ENCODE results near the gene UBAP1. TPM values are rescaled to one million over a fixed set of nuclear protein-coding genes. Genes with fewer than 3 reads are reported as not detected.

UBAP1 gene
- total RNA-seq, 8 experiments from 2014 or later: 18.6 to 52.2 (median 31.7) TPM

DNA sequence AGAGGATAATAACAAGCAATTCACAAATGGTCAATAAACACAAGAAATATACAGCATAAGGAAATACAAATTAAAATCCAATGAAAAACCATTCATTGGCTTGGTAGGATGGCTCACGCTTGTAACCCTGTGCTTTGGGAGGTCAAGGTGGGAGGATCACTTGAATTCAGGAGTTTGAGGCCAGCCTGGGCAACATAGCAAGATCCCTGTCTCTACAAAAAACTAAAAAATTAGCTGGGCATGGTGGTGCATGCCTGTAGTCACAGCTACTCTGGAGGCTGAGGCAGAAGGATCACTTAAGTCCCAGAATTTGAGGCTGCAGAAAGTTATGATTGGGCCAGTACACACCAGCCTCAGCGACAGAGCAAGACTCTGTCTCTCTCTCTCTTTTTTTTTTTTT, 20.9 kb upstream of the UBAP1 start:
- Histone ChIP-seq H3K4me3 (no peak overlapping the region), H3K4me1 (replicated peaks in 1 of 2) (no peaks in the 10 kb centered on the region), H3K27ac (no peak overlapping the region)
- in situ Hi-C loops (cut with MboI; ENCODE audit: low pct_unique_long_range_greater_than_20kb in 2 of 9, low sequenced_read_pairs in 9 of 9, unreplicated experiment in 9 of 9): no loop called here
- WGBS, 10 experiments: 80 to 100% (median 94%) methylated on average over 1 to 2 of the region's 2 CpGs; no CpG with 5 or more reads in 3 of the 10 experiments
- ATAC-seq (replicated peaks in 6 of 8): peak in 1 of 8 experiments; percentile 3

- H3K4me1 ChIP-seq (replicated peaks in 1 of 2): no peaks in the 10 kb centered on the region
- no peak overlapping the region for H3K27ac ChIP-seq
- no peak overlapping the region for H3K4me3 ChIP-seq
- in situ Hi-C loops (cut with MboI; ENCODE audit: low pct_unique_long_range_greater_than_20kb in 2 of 9, low sequenced_read_pairs in 9 of 9, unreplicated experiment in 9 of 9): no loop called here
- ATAC-seq (replicated peaks in 6 of 8): peak; percentile 49 to 96 (median 73)
- WGBS, 10 experiments: 61 to 100% (median 86%) methylated on average over 2 to 6 of the region's 6 CpGs; no CpG with 5 or more reads in 5 of the 10 experiments
These were observed 20.4 kb upstream of the UBAP1 start for GRCh38 chr9:34158362-34158869.

DNA sequence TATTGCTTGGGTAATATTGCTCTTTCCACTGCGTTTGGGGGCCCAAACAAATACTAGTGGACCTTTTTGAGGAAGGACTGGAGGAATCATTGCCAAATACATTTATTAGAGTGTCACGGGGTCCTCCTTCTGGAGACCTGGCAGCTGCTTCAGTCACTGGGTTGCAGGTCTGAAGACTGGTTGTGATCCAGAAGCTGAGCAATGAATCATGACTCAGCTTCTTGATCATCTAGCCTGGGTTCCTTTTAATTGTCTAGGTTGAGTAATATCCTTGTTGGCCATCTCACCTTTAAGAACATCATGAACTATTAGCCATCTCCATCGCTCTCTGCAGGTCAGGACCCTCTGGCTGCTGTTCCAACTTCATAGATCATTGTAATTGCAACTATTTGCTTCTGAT, 15.4 kb upstream of the UBAP1 start:
- H3K4me1 ChIP-seq (replicated peaks in 1 of 2): no peaks in the 10 kb centered on the region
- WGBS, 10 experiments: 0 to 100% (median 69%) methylated on average over 1 to 3 of the region's 3 CpGs; no CpG with 5 or more reads in 1 of the 10 experiments
- in situ Hi-C loops (cut with MboI; ENCODE audit: low pct_unique_long_range_greater_than_20kb in 2 of 9, low sequenced_read_pairs in 9 of 9, unreplicated experiment in 9 of 9): no loop called here
- no peak overlapping the region for H3K4me3 ChIP-seq
- ATAC-seq (replicated peaks in 6 of 8): peak in 2 of 8 experiments; percentile 10 to 40
- H3K27ac ChIP-seq: no peak overlapping the region

- H3K4me3 ChIP-seq: no peak overlapping the region
- in situ Hi-C loops (cut with MboI; ENCODE audit: low pct_unique_long_range_greater_than_20kb in 2 of 9, low sequenced_read_pairs in 9 of 9, unreplicated experiment in 9 of 9): no loop called here
- ATAC-seq (replicated peaks in 6 of 8): no peak
- 67 to 89% (median 78%) methylated on average over 1 to 6 of the region's 6 CpGs; no CpG with 5 or more reads in 3 of the 10 experiments for WGBS, 10 experiments
- H3K27ac ChIP-seq: no peak overlapping the region
- H3K4me1 ChIP-seq (replicated peaks in 1 of 2): no peaks in the 10 kb centered on the region
These were observed 9.7 kb upstream of the UBAP1 start for GRCh38 chr9:34169125-34169524.

- ATAC-seq (replicated peaks in 6 of 8): no peak
- no peak overlapping the region for H3K27ac ChIP-seq
- in situ Hi-C loops (cut with MboI; ENCODE audit: low pct_unique_long_range_greater_than_20kb in 2 of 9, low sequenced_read_pairs in 9 of 9, unreplicated experiment in 9 of 9): no loop called here
- WGBS, 10 experiments: 0 to 100% (median 50%) methylated on average over 1 of the region's 1 CpG; no CpG with 5 or more reads in 3 of the 10 experiments
- H3K4me1 ChIP-seq (replicated peaks in 1 of 2): no peaks in the 10 kb centered on the region
- H3K4me3 ChIP-seq: no peak overlapping the region
These were observed 8.4 kb upstream of the UBAP1 start for GRCh38 chr9:34170237-34170991.

GRCh38 chr9:34171753-34172535, 6.9 kb upstream of the UBAP1 start:
- Histone ChIP-seq H3K4me1 (replicated peaks in 1 of 2) (no peaks in the 10 kb centered on the region), H3K27ac (no peak overlapping the region), H3K4me3 (no peak overlapping the region)
- in situ Hi-C loops (cut with MboI; ENCODE audit: low pct_unique_long_range_greater_than_20kb in 2 of 9, low sequenced_read_pairs in 9 of 9, unreplicated experiment in 9 of 9): no loop called here
- no peak for ATAC-seq (replicated peaks in 6 of 8)
- 86 to 100% (median 94%) methylated on average over 3 to 10 of the region's 15 CpGs; no CpG with 5 or more reads in 1 of the 10 experiments for WGBS, 10 experiments

GRCh38 chr9:34176089-34176488, 2.8 kb upstream of the UBAP1 start:
- Histone ChIP-seq H3K4me3 (no peak overlapping the region), H3K4me1 (replicated peaks in 1 of 2) (peaks cover 7 to 9% of the 10 kb centered on the region in 2 donors), H3K27ac (no peak overlapping the region)
- in situ Hi-C loops (cut with MboI; ENCODE audit: low pct_unique_long_range_greater_than_20kb in 2 of 9, low sequenced_read_pairs in 9 of 9, unreplicated experiment in 9 of 9): no loop called here
- 31 to 100% (median 83%) methylated on average over 1 to 3 of the region's 3 CpGs; no CpG with 5 or more reads in 3 of the 10 experiments for WGBS, 10 experiments
- no peak for ATAC-seq (replicated peaks in 6 of 8)

DNA sequence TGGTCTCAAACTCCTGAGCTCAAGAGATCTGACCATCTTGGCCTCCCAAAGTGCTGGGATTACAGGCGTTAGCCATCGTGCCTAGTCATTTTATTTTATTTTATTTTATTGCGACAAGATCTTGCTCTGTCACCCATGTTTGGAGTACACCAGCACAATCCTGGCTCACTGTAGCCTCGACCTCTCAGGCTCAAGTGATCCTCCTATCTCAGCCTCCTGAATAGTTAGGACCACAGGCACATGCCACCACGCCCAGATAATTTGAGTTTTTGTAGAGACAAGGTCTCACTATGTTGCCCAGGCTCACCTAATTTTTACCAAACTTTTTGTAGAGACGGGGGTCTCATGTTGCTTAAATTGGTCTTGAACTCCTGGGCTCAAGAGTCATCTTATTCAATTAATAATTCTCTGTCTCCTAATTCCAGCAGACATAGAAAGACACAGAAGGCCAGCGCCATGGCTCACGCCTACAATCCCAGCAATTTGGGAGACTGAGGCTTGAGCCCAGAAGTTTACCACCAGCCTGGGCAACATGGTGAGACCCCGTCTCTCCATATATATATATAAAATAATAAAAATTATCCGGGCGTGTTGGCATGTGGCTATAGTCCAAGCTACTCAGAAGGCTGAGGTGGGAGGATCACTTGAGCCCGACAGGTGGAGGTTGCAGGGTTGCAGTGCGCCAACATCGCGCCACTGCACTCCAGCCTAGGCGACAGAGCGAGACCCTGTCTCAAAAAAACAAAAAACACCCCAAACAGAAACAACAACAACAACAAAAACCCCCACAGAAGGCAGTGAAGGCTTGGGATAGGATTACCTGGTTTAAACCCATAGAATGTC, 1.0 kb upstream of the UBAP1 start:
- no peak for ATAC-seq (replicated peaks in 6 of 8)
- Histone ChIP-seq H3K4me1 (replicated peaks in 1 of 2) (peaks cover 7 to 9% of the 10 kb centered on the region in 2 donors), H3K27ac (no peak overlapping the region), H3K4me3 (peak overlapping the region; percentile 57 to 89 (median 71))
- in situ Hi-C loops (cut with MboI; ENCODE audit: low pct_unique_long_range_greater_than_20kb in 2 of 9, low sequenced_read_pairs in 9 of 9, unreplicated experiment in 9 of 9): no loop called here
- 47 to 100% (median 81%) methylated on average over 2 to 13 of the region's 17 CpGs; no CpG with 5 or more reads in 2 of the 10 experiments for WGBS, 10 experiments

DNA sequence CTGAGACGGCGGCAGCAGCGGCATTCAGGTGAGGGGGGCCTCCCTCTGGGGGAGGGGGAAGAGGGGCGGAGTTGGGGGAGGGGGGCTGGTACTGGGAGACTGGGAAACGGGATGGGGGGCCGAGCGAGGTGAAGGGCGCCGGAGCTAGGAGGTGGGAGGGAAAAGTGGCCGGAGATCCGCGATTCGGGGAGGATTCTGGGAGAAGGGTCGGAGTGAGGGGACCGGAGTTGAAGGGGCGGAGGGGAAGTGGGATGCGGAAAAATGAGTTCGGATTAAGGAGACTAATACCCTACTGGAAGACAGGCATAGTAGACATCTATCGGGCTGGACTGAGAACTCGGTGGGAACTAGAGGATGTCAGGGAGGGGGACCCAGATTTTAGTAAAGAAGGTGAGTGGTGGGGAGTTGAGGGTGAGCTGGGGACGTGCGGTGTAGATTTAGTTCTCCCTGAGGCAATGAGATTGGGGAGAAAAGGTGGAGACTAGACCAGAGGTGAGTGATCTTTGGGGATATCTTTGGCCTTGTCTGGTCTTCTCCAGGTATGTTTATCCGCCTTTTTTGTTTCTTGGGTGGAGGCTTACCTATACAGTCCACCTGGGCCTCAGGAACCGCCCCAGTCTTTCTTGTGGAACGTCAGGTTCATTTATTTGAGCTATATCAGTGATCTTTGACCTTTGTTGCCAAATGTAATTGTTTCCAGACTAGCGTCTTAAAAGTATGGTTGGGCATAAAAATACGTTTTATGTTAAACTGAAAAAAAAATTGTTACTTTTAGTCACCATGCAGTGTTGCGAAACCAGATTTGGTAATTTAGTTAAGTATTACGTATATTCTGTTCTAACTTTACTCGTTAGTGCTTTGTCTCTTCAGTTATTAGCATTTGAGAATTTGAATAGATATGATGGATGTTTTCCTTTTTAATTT, 632 bp downstream of the UBAP1 start:
- 2 to 31% (median 7%) methylated on average over 5 to 14 of the region's 30 CpGs for WGBS, 10 experiments
- Histone ChIP-seq H3K27ac (peak overlapping the region; percentile 94 to 97), H3K4me3 (peak overlapping the region; percentile 57 to 89 (median 71)), H3K4me1 (replicated peaks in 1 of 2) (peaks cover 7 to 9% of the 10 kb centered on the region in 2 donors)
- peak in 6 of 8 experiments; percentile 10 to 65 (median 54) for ATAC-seq (replicated peaks in 6 of 8)
- in situ Hi-C loops (cut with MboI; ENCODE audit: low pct_unique_long_range_greater_than_20kb in 2 of 9, low sequenced_read_pairs in 9 of 9, unreplicated experiment in 9 of 9): no loop called here

- in situ Hi-C loops (cut with MboI; ENCODE audit: low pct_unique_long_range_greater_than_20kb in 2 of 9, low sequenced_read_pairs in 9 of 9, unreplicated experiment in 9 of 9): no loop called here
- WGBS, 10 experiments: 14 to 100% (median 83%) methylated on average over 1 to 3 of the region's 3 CpGs
- ATAC-seq (replicated peaks in 6 of 8): peak in 4 of 8 experiments; percentile 38 to 98 (median 80)
- Histone ChIP-seq H3K4me1 (replicated peaks in 1 of 2) (peaks cover 0 to 5% of the 10 kb centered on the region in 2 donors), H3K4me3 (no peak overlapping the region), H3K27ac (no peak overlapping the region)
These were observed 7.1 kb downstream of the UBAP1 start for GRCh38 chr9:34185778-34186551.

GRCh38 chr9:34187891-34188240, 9.0 kb downstream of the UBAP1 start:
- Histone ChIP-seq H3K27ac (no peak overlapping the region), H3K4me1 (replicated peaks in 1 of 2) (peaks cover 0 to 10% of the 10 kb centered on the region in 2 donors), H3K4me3 (no peak overlapping the region)
- no peak for ATAC-seq (replicated peaks in 6 of 8)
- 0 to 100% (median 89%) methylated on average over 1 of the region's 1 CpG; no CpG with 5 or more reads in 2 of the 10 experiments for WGBS, 10 experiments
- in situ Hi-C loops (cut with MboI; ENCODE audit: low pct_unique_long_range_greater_than_20kb in 2 of 9, low sequenced_read_pairs in 9 of 9, unreplicated experiment in 9 of 9): no loop called here
